IPS-18a (cell line): ENCODE measurements around the gene PLXNA1.

Source experiments
- H3K27ac ChIP-seq: one replicate; pipeline ENCODE4 v1.5.1; 2013; ENCODE audit warnings: low read length
- H3K27me3 ChIP-seq: one replicate; pipeline ENCODE4 v1.6.1; 2013; ENCODE audit warnings: mild to moderate bottlenecking, low read length; ENCODE audit not compliant: control insufficient read depth, insufficient read depth
- H3K36me3 ChIP-seq: one replicate; pipeline ENCODE4 v1.6.1; 2013; ENCODE audit warnings: low read depth, low read length; ENCODE audit not compliant: control insufficient read depth
- H3K4me1 ChIP-seq: one replicate; pipeline ENCODE4 v1.6.1; 2013; ENCODE audit warnings: low read depth, low read length; ENCODE audit not compliant: control insufficient read depth
- H3K4me3 ChIP-seq: one replicate; pipeline ENCODE4 v1.5.1; 2013; ENCODE audit warnings: low read length
- H3K9ac ChIP-seq: one replicate; pipeline ENCODE4 v1.6.1; 2013; ENCODE audit warnings: mild to moderate bottlenecking, low read length, moderate library complexity
- H3K9me3 ChIP-seq: one replicate; pipeline ENCODE4 v1.6.1; 2013; ENCODE audit warnings: low read depth, low read length; ENCODE audit not compliant: control insufficient read depth

The PLXNA1 gene

GRCh38 chr3:127019449-127019848 is 36.5 kb downstream of the PLXNA1 start:
- Histone ChIP-seq H3K27ac (no peak overlapping the region), H3K36me3 (peaks cover 70% of the 10 kb centered on the region), H3K9ac (no peak overlapping the region), H3K4me3 (no peak overlapping the region), H3K9me3 (no peaks in the 10 kb centered on the region), H3K27me3 (no peaks in the 10 kb centered on the region), H3K4me1 (no peaks in the 10 kb centered on the region)

- Histone ChIP-seq H3K4me3 (no peak overlapping the region), H3K9ac (no peak overlapping the region), H3K9me3 (no peaks in the 10 kb centered on the region), H3K36me3 (peaks cover 70% of the 10 kb centered on the region), H3K27ac (no peak overlapping the region), H3K27me3 (no peaks in the 10 kb centered on the region), H3K4me1 (no peaks in the 10 kb centered on the region)
Measured at GRCh38 chr3:127020543-127020942, 37.6 kb downstream of the PLXNA1 start.

DNA sequence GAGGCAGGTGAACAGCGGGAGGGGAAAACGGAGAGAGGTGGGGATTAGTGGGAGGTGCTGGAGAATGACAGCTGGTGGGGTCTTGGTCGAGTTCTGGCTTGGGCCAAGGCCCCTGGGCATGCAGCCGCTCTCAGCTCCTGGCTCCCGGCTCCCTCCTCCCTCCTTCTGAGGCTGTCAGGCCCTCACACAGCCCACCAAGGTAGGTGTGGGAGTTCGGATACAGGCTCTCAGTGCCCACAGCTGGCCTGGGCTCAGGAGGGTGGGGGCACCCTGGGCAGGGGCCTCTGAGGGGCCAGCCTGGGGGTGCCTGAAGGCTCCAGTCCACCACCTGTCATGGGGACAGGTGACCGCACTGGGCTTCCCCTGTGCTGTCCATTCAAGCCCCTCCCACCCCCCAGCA is 39.9 kb downstream of the PLXNA1 start:
- Histone ChIP-seq H3K36me3 (peaks cover 56% of the 10 kb centered on the region), H3K9ac (no peak overlapping the region), H3K9me3 (no peaks in the 10 kb centered on the region), H3K27ac (no peak overlapping the region), H3K4me3 (no peak overlapping the region), H3K4me1 (no peaks in the 10 kb centered on the region), H3K27me3 (no peaks in the 10 kb centered on the region)

GRCh38 chr3:127025456-127025855 is 42.5 kb downstream of the PLXNA1 start:
- no peaks in the 10 kb centered on the region for H3K9me3 ChIP-seq
- H3K27ac ChIP-seq, result no peak overlapping the region
- H3K36me3 ChIP-seq, result peaks cover 45% of the 10 kb centered on the region
- no peak overlapping the region for H3K9ac ChIP-seq
- no peak overlapping the region for H3K4me3 ChIP-seq
- H3K27me3 ChIP-seq, result no peaks in the 10 kb centered on the region
- no peaks in the 10 kb centered on the region for H3K4me1 ChIP-seq

DNA sequence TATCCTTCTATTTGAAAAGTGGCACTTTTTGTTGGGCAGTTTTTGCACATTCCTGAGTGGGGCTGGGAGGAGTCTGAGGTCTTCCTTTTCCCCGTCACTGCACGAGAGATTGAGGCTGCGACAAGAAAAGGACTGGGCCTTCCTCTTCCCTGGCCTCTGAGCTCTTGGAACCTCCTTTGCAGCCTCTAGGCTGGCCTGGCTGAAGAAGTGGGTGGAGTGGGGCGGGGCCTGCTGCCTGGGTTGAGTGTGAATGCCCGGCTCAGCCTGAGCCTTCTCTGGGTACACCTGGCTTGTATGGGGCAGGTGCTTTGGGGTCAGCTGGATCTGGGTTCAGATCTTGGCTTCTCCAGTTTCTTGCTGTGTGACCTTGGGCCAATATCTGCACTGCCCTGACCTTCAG is 43.1 kb downstream of the PLXNA1 start:
- Histone ChIP-seq H3K27ac (no peak overlapping the region), H3K4me1 (no peaks in the 10 kb centered on the region), H3K27me3 (no peaks in the 10 kb centered on the region), H3K4me3 (no peak overlapping the region), H3K9ac (no peak overlapping the region), H3K9me3 (no peaks in the 10 kb centered on the region), H3K36me3 (peaks cover 44% of the 10 kb centered on the region)

- Histone ChIP-seq H3K9me3 (no peaks in the 10 kb centered on the region), H3K4me1 (no peaks in the 10 kb centered on the region), H3K27ac (no peak overlapping the region), H3K36me3 (peaks cover 43% of the 10 kb centered on the region), H3K4me3 (no peak overlapping the region), H3K27me3 (no peaks in the 10 kb centered on the region), H3K9ac (no peak overlapping the region)
Measured at GRCh38 chr3:127026661-127027060, 43.7 kb downstream of the PLXNA1 start.

DNA sequence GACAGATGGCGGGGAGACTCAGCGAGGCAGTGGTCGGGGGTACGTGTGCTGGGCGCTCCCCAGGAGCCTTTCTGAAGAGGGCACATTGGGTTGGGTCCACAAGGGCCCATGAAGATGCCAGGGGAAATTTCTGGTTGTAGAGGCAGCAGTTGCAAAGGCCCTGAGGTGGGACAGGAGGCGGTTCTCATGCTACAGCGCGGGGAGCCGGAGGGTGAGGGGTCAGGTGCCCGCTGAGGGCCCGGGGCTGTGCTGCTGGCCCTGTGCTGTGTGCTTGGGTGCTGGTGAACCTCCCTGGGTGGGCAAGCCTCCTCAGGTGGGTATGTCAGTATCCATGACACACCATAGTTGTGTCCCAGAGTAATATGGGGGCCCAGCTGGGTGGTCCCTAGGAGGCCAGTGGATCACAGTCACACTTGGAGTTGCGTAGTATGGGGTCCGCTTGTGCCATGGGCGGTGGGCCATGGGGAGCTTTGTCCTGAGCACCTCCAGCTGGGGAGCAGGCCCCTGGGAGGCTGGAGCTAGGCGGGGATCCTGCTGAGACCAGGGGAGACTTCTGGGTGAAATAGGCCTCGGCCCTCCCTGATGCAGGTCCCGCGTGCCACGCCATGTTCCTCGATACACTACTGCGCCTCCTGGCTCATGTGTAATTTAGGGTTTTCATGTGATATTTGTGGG is 44.3 kb downstream of the PLXNA1 start:
- H3K4me3 ChIP-seq, result no peak overlapping the region
- no peaks in the 10 kb centered on the region for H3K27me3 ChIP-seq

DNA sequence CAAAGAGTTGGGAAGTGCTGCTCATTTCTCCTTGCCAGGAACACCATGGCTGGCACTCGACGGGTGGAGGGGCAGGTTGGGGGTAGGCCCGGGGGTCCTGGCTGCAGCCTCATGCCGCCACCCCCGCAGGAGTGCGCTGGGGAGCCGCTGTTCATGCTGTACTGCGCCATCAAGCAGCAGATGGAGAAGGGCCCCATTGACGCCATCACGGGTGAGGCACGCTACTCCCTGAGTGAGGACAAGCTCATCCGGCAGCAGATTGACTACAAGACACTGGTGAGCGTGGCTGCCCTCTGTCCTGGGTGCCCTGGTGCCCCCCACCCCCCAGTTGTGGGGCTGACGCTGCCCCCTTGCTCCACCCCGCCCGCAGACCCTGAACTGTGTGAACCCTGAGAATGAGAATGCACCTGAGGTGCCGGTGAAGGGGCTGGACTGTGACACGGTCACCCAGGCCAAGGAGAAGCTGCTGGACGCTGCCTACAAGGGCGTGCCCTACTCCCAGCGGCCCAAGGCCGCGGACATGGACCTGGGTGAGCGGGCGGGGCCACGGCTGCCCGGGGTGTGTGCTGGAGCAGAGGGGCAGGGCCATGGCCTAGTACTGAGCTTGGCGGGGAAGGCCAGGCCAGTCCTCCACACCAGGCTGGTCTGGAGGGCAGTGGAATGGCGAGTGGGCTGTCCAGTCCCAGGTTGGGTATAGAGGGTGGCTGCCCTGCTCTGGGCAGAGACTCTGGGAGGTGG is 45.1 kb downstream of the PLXNA1 start:
- H3K4me3 ChIP-seq, result no peak overlapping the region
- no peak overlapping the region for H3K27ac ChIP-seq
- no peak overlapping the region for H3K9ac ChIP-seq
- no peaks in the 10 kb centered on the region for H3K27me3 ChIP-seq
- no peaks in the 10 kb centered on the region for H3K4me1 ChIP-seq
- H3K36me3 ChIP-seq, result peaks cover 36% of the 10 kb centered on the region
- no peaks in the 10 kb centered on the region for H3K9me3 ChIP-seq

More for the DNA sequence above, 44.3 kb downstream of the PLXNA1 start:
- no peak overlapping the region for H3K27ac ChIP-seq
- no peak overlapping the region for H3K9ac ChIP-seq
- no peaks in the 10 kb centered on the region for H3K4me1 ChIP-seq
- H3K36me3 ChIP-seq, result peaks cover 38% of the 10 kb centered on the region
- H3K9me3 ChIP-seq, result no peaks in the 10 kb centered on the region

DNA sequence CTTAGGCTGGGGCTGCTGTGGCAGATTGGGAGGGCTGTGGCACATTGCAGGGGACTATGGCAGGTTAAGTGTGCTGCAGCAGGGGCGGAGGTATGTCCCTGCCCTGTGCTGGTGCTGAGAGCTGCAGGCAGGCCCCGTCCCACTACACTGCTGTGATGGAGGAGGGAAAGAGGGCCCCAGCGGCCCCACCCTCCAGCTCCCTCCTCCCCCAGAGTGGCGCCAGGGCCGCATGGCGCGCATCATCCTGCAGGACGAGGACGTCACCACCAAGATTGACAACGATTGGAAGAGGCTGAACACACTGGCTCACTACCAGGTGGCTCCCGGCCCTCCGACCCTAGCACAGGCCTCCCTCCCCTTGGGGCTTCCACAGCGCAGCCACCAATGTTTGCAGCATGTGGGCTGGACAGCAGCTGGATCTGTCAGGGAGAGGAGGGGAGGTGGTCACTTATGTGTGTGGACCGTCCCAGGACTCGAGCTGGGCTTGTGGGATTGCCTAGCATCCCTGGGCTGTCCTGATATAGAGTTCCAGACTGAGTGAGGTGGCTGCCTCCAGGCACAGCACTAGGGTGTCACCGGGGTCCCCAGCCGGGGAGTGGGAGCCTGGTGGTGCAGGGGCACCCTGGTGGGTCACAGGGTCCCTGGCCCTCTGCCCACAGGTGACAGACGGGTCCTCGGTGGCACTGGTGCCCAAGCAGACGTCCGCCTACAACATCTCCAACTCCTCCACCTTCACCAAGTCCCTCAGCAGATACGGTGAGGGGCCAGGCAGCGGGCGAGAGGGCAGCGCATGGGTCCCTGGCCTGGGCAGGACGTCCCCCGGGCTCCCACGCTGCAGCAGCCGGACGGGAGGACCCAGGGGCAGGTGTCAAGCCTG is 46.1 kb downstream of the PLXNA1 start:
- Histone ChIP-seq H3K27ac (no peak overlapping the region), H3K9ac (no peak overlapping the region), H3K9me3 (no peaks in the 10 kb centered on the region), H3K36me3 (peaks cover 32% of the 10 kb centered on the region), H3K4me3 (no peak overlapping the region), H3K4me1 (no peaks in the 10 kb centered on the region), H3K27me3 (no peaks in the 10 kb centered on the region)

DNA sequence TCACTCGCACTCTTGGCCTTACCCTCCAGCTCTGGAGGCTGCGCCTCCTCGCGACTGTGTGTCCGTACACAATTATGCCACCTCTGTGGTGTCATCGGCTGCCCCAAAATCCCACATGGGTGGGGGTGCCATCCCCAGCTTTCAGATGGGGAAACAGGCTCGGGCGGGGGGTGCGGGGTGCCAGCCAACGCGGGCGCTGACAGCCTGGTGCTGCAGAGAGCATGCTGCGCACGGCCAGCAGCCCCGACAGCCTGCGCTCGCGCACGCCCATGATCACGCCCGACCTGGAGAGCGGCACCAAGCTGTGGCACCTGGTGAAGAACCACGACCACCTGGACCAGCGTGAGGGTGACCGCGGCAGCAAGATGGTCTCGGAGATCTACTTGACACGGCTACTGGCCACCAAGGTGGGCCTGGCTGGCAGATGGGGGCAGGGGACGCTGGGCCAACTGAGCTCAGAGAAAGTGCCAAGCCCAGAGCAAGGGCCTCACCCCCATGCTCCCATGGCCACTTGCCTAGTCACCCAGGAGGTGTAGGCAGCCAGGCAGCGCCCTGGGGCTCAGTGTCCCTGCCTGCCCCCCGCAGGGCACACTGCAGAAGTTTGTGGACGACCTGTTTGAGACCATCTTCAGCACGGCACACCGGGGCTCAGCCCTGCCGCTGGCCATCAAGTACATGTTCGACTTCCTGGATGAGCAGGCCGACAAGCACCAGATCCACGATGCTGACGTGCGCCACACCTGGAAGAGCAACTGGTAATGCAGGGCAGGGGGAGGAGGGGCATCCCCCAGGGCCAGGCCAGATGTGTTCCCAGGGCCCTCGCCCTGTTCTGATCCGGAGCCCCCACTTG is 47.0 kb downstream of the PLXNA1 start:
- Histone ChIP-seq H3K9me3 (no peaks in the 10 kb centered on the region), H3K36me3 (peaks cover 32% of the 10 kb centered on the region), H3K27me3 (no peaks in the 10 kb centered on the region), H3K4me1 (no peaks in the 10 kb centered on the region), H3K4me3 (no peak overlapping the region), H3K9ac (no peak overlapping the region), H3K27ac (no peak overlapping the region)
